Esophagus muscularis mucosa (tissue), 4 donors: ENCODE results near the gene GUCY2D.

Experiments used
- EP300 ChIP-seq: sonication (generic); formaldehyde crosslinking; IDR thresholded peaks from one replicate; pipeline ENCODE4 v1.6.1; 2017; ENCODE audit warnings: antibody characterized with exemption
- POLR2A ChIP-seq: fragments of 450-650 bp; IDR thresholded peaks from one replicate; pipeline ENCODE4 v1.6.1; 2017; ENCODE audit warnings: antibody characterized with exemption, moderate library complexity, mild to moderate bottlenecking, low read depth
- TF ChIP-seq, protein P1 (sequence below), 3 experiments: fragments of 200-600 bp in 2 of 3; fragments of 450-650 bp in 1 of 3; sonication (generic) in 2 of 3; IDR thresholded peaks; one replicate each; pipeline ENCODE4 v1.5.1; 2017 to 2019; ENCODE audit warnings: antibody characterized with exemption in 3 of 3, mild to moderate bottlenecking in 2 of 3, moderate library complexity in 1 of 3

DNA sequence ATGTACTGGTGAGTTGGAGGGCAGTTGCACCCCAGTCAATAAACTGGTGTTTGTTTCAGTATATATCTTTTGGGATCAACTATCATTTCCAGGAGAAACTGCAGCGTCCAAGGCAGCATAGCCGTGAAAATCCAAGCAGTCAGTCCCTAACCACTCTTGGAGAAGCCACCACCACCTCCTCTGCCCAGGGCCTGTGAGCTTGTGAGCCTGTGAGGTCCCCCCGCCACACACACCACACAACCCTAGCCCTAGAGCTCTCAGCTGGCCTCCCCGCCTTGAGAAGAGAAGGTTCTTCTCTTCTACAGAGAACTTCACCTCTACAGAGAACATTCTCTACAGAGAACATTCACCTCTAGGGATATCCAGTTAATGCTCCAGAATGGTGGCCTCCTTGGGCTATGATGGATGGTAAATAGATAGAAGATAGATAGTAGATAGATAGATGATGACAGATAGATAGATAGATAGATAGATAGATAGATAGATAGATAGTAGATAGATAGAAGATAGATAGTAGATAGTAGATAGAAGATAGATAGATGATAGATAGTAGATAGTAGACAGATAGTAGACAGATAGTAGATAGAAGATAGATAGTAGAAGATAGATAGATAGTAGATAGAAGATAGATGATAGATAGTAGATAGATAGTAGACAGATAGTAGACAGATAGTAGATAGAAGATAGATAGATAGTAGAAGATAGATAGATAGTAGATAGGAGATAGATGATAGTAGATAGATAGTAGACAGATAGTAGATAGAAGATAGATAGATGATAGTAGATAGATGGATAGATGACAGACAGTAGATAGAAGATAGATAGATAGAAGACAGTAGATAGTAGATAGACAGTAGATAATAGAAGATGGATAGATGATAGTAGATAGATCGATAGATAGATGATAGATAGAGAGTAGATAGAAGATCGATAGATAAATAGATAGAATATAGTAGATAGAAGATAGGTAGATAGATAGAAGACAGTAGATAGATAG lies 50.1 kb downstream of the GUCY2D start:
- TF ChIP-seq, protein P1, sequence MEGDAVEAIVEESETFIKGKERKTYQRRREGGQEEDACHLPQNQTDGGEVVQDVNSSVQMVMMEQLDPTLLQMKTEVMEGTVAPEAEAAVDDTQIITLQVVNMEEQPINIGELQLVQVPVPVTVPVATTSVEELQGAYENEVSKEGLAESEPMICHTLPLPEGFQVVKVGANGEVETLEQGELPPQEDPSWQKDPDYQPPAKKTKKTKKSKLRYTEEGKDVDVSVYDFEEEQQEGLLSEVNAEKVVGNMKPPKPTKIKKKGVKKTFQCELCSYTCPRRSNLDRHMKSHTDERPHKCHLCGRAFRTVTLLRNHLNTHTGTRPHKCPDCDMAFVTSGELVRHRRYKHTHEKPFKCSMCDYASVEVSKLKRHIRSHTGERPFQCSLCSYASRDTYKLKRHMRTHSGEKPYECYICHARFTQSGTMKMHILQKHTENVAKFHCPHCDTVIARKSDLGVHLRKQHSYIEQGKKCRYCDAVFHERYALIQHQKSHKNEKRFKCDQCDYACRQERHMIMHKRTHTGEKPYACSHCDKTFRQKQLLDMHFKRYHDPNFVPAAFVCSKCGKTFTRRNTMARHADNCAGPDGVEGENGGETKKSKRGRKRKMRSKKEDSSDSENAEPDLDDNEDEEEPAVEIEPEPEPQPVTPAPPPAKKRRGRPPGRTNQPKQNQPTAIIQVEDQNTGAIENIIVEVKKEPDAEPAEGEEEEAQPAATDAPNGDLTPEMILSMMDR (IDR thresholded peaks at IDR 0.05) = no peak
- TF ChIP-seq EP300 = no peak
- no peak for TF ChIP-seq POLR2A
